H1 (cell line): Measurements from ENCODE around the gene SFT2D1. TPM values are rescaled to one million over a fixed set of nuclear protein-coding genes. Genes with fewer than 3 reads are reported as not detected.

ENCODE experiments used
- CTCF ChIA-PET: fragments of 300-600 bp; sonication (Branson Sonifier 250); formaldehyde crosslinking; loops from one replicate; lab custom pipeline; 2021; ENCODE audit not compliant: partially characterized antibody; lab: Charles Lee
- POLR2A ChIA-PET: fragments of 300-600 bp; sonication (Branson Sonifier 250); formaldehyde crosslinking; loops from one replicate; lab custom pipeline; 2021; ENCODE audit warnings: inconsistent platforms; ENCODE audit not compliant: partially characterized antibody; lab: Charles Lee
- DNase-seq, 2 experiments: peaks; one replicate each; pipeline versions ENCODE4 v3.0.0 to v3.0.0-alpha.2; 2010 to 2022; ENCODE audit warnings: low spot score in 2 of 2, low read depth in 1 of 2, mixed read lengths in 1 of 2
- FAIRE-seq: peaks from 2 replicates; lab custom pipeline; 2011; peaks lifted over from hg19 to GRCh38; lab: Jason Lieb, UNC
- H2AFZ ChIP-seq: 2 replicates; pipeline ENCODE4 v1.8.1; 2012; ENCODE audit warnings: low read length, inconsistent platforms
- H2AK5ac ChIP-seq: 2 replicates; pipeline ENCODE4 v1.6.1; 2013; ENCODE audit warnings: low read depth, low read length
- H2BK120ac ChIP-seq: replicated peaks from 2 replicates; pipeline ENCODE3; 2013; ENCODE audit warnings: low read depth, low read length, inconsistent platforms
- H2BK12ac ChIP-seq: 2 replicates; pipeline ENCODE4 v1.6.1; 2013; ENCODE audit warnings: low read depth, low read length
- H2BK15ac ChIP-seq: 2 replicates; pipeline ENCODE4 v1.6.1; 2013; ENCODE audit warnings: low read length
- H2BK20ac ChIP-seq: 2 replicates; pipeline ENCODE4 v1.6.1; 2013; ENCODE audit warnings: low read length
- H2BK5ac ChIP-seq: 2 replicates; pipeline ENCODE4 v1.6.1; 2013; ENCODE audit warnings: low read depth, low read length
- H3K14ac ChIP-seq: 2 replicates; pipeline ENCODE4 v1.6.1; 2013; ENCODE audit warnings: inconsistent platforms; ENCODE audit not compliant: insufficient read length
- H3K18ac ChIP-seq: 2 replicates; pipeline ENCODE4 v1.6.1; 2013; ENCODE audit warnings: low read length; ENCODE audit errors: extremely low read depth
- H3K23ac ChIP-seq: 2 replicates; pipeline ENCODE4 v1.6.1; 2013; ENCODE audit warnings: inconsistent platforms; ENCODE audit not compliant: insufficient read length
- H3K23me2 ChIP-seq: 2 replicates; pipeline ENCODE4 v1.6.1; 2013; ENCODE audit warnings: low read depth, low read length
- H3K27ac ChIP-seq: 2 replicates; pipeline ENCODE4 v1.6.1; 2011; ENCODE audit warnings: low read depth, low read length, inconsistent platforms
- H3K27me3 ChIP-seq, 4 experiments: replicated peaks in 1 of 4; 1 replicate in 1 of 4; 2 replicates in 3 of 4; pipeline versions ENCODE4 v1.6.1 to v1.8.1; 2011 to 2013; ENCODE audit warnings: low read length in 3 of 4, mild to moderate bottlenecking in 3 of 4, inconsistent platforms in 2 of 4, mixed read lengths in 2 of 4, moderate library complexity in 1 of 4; ENCODE audit not compliant: control insufficient read depth in 3 of 4, insufficient read depth in 3 of 4; ENCODE audit errors: extremely low read depth in 1 of 4
- H3K36me3 ChIP-seq, 4 experiments: 2 replicates each; pipeline versions ENCODE4 v1.6.1 to v1.8.1; 2011 to 2013; ENCODE audit warnings: mild to moderate bottlenecking in 4 of 4, low read length in 3 of 4, moderate library complexity in 2 of 4, control low read depth in 1 of 4, inconsistent platforms in 1 of 4; ENCODE audit not compliant: insufficient read depth in 4 of 4, control insufficient read depth in 2 of 4
- H3K4ac ChIP-seq: replicated peaks from 2 replicates; pipeline ENCODE3; 2013; ENCODE audit warnings: low read length, low read depth, mixed read lengths, inconsistent platforms; ENCODE audit not compliant: insufficient read length
- H3K4me1 ChIP-seq, 4 experiments: replicated peaks in 1 of 4; 1 replicate in 1 of 4; 2 replicates in 3 of 4; pipeline versions ENCODE4 v1.6.1 to v1.8.1; 2011 to 2013; ENCODE audit warnings: low read length in 3 of 4, inconsistent platforms in 2 of 4, mixed read lengths in 1 of 4; ENCODE audit not compliant: insufficient read depth in 4 of 4, control insufficient read depth in 3 of 4
- H3K4me2 ChIP-seq, 2 experiments: 2 replicates each; pipeline versions ENCODE4 v1.6.1 to v1.8.1; 2011 to 2013; ENCODE audit warnings: low read depth in 2 of 2, low read length in 2 of 2, control low read depth in 1 of 2, inconsistent platforms in 1 of 2, mild to moderate bottlenecking in 1 of 2; ENCODE audit not compliant: insufficient read depth in 1 of 2
- H3K4me3 ChIP-seq, 4 experiments: fragments of 200-600, 300-600 bp in 1 of 4; sonication (generic), shearing (Covaris generic), sonication (Bioruptor Twin) in 1 of 4; 2 replicates each; pipeline versions ENCODE4 v1.5.1 to v1.8.1; 2011 to 2016; ENCODE audit warnings: low read length in 4 of 4, low read depth in 3 of 4, control low read depth in 2 of 4, inconsistent platforms in 2 of 4, mild to moderate bottlenecking in 2 of 4, mixed read lengths in 1 of 4, moderate library complexity in 1 of 4; ENCODE audit not compliant: insufficient read depth in 2 of 4; ENCODE audit errors: extremely low read depth in 1 of 4
- H3K56ac ChIP-seq: replicated peaks from 2 replicates; pipeline ENCODE3; 2013; ENCODE audit warnings: low read depth, mild to moderate bottlenecking, mixed read lengths, low read length, inconsistent platforms; ENCODE audit not compliant: insufficient read length
- H3K79me1 ChIP-seq: 2 replicates; pipeline ENCODE4 v1.6.1; 2013; ENCODE audit warnings: low read depth, low read length, control low read depth
- H3K79me2 ChIP-seq, 2 experiments: 2 replicates each; pipeline versions ENCODE4 v1.6.1 to v1.8.1; 2012 to 2013; ENCODE audit warnings: low read length in 2 of 2, mild to moderate bottlenecking in 2 of 2, inconsistent platforms in 1 of 2; ENCODE audit not compliant: insufficient read depth in 2 of 2, control insufficient read depth in 1 of 2
- H3K9ac ChIP-seq, 4 experiments: replicated peaks in 1 of 4; 1 replicate in 1 of 4; 2 replicates in 3 of 4; pipeline versions ENCODE4 v1.6.1 to v1.8.1; 2011 to 2013; ENCODE audit warnings: low read depth in 3 of 4, low read length in 3 of 4, control low read depth in 2 of 4, mild to moderate bottlenecking in 2 of 4, moderate library complexity in 2 of 4, inconsistent platforms in 1 of 4; ENCODE audit errors: extremely low read depth in 1 of 4
- H3K9me3 ChIP-seq, 2 experiments: 2 replicates each; pipeline versions ENCODE4 v1.6.1 to v1.8.1; 2012 to 2013; ENCODE audit warnings: mild to moderate bottlenecking in 2 of 2, moderate library complexity in 2 of 2, control low read depth in 1 of 2, inconsistent platforms in 1 of 2, low read depth in 1 of 2, low read length in 1 of 2, mixed read lengths in 1 of 2; ENCODE audit not compliant: insufficient read depth in 2 of 2
- H4K20me1 ChIP-seq, 2 experiments: replicated peaks in 1 of 2; 2 replicates each; pipeline versions ENCODE3 to v1.8.1; 2011 to 2013; ENCODE audit warnings: inconsistent platforms in 2 of 2, low read length in 2 of 2, mild to moderate bottlenecking in 1 of 2; ENCODE audit not compliant: insufficient read depth in 2 of 2, control insufficient read depth in 1 of 2
- H4K5ac ChIP-seq: 2 replicates; pipeline ENCODE4 v1.6.1; 2013; ENCODE audit warnings: low read length, low read depth, mixed read lengths, inconsistent platforms; ENCODE audit not compliant: insufficient read length
- H4K8ac ChIP-seq: 2 replicates; pipeline ENCODE4 v1.8.0; 2013; ENCODE audit warnings: mild to moderate bottlenecking, moderate library complexity, low read length, inconsistent platforms; ENCODE audit not compliant: insufficient read depth; ENCODE audit errors: extremely low read depth
- H4K91ac ChIP-seq: replicated peaks from 2 replicates; pipeline ENCODE3; 2013; ENCODE audit warnings: low read length, mixed read lengths, inconsistent platforms; ENCODE audit not compliant: insufficient read length
- BCL11A ChIP-seq, 2 experiments: IDR thresholded peaks; one replicate each; pipeline ENCODE4 v1.6.1; 2011; ENCODE audit warnings: low read depth in 2 of 2, low read length in 2 of 2, mild to moderate bottlenecking in 2 of 2
- GTF2F1 ChIP-seq: IDR thresholded peaks from 2 replicates; pipeline ENCODE4 v1.6.1; 2012; ENCODE audit warnings: low read depth, low read length, improper control_type of control experiment, borderline replicate concordance
- KDM4A ChIP-seq: IDR thresholded peaks from one replicate; pipeline ENCODE4 v1.7.1; 2012; ENCODE audit warnings: low read depth, mild to moderate bottlenecking, moderate library complexity, low read length, inconsistent platforms; ENCODE audit not compliant: severe bottlenecking
- MAFK ChIP-seq: IDR thresholded peaks from 2 replicates; pipeline ENCODE4 v1.6.1; 2012; ENCODE audit warnings: low read depth, mild to moderate bottlenecking, improper control_type of control experiment, low read length
- NRF1 ChIP-seq: IDR thresholded peaks from 2 replicates; pipeline ENCODE4 v1.6.1; 2011; ENCODE audit warnings: mild to moderate bottlenecking, low read depth, low read length, improper control_type of control experiment
- POLR2A ChIP-seq, 2 experiments: IDR thresholded peaks; 1 replicate in 1 of 2; 2 replicates in 1 of 2; pipeline ENCODE4 v1.6.1; 2011; ENCODE audit warnings: low read depth in 2 of 2, low read length in 2 of 2, mild to moderate bottlenecking in 2 of 2; ENCODE audit errors: control extremely low read depth in 1 of 2
- RXRA ChIP-seq: IDR thresholded peaks from 2 replicates; pipeline ENCODE4 v1.6.1; 2011; ENCODE audit warnings: low read depth, mild to moderate bottlenecking, low read length, moderate library complexity; ENCODE audit not compliant: insufficient read depth
- SAP30 ChIP-seq: fragments of 300-600 bp; sonication (generic); IDR thresholded peaks from 2 replicates; pipeline ENCODE4 v1.7.1; 2012; ENCODE audit warnings: low read length, moderate library complexity, mild to moderate bottlenecking, inconsistent platforms; ENCODE audit not compliant: insufficient read depth, insufficient replicate concordance
- SIN3A ChIP-seq, 2 experiments: IDR thresholded peaks in 1 of 2; conservative IDR thresholded peaks in 1 of 2; 2 replicates each; pipeline ENCODE4 v1.6.1; 2011 to 2012; ENCODE audit warnings: low read length in 2 of 2, improper control_type of control experiment in 1 of 2, low read depth in 1 of 2, mild to moderate bottlenecking in 1 of 2
- SP1 ChIP-seq: IDR thresholded peaks from 2 replicates; pipeline ENCODE4 v1.6.1; 2011; ENCODE audit warnings: low read depth, low read length
- TCF12 ChIP-seq: IDR thresholded peaks from 2 replicates; pipeline ENCODE4 v1.6.1; 2011; ENCODE audit warnings: low read depth, mild to moderate bottlenecking, low read length
- YY1 ChIP-seq: IDR thresholded peaks from 2 replicates; pipeline ENCODE4 v1.6.1; 2011; ENCODE audit warnings: low read depth, mild to moderate bottlenecking, low read length
- ZNF274 ChIP-seq: IDR thresholded peaks from 2 replicates; pipeline ENCODE4 v1.7.0; 2012; ENCODE audit warnings: low read length, borderline replicate concordance; ENCODE audit errors: extremely low read depth
- WGBS, 2 experiments: shearing (Covaris generic) in 1 of 2; methylation state at CpG; one replicate each; pipeline versions ENCODE4 v1.1.6 to v1.1.7; 2013 to 2015; ENCODE audit warnings: low lambda C conversion rate in 2 of 2, mixed read lengths in 2 of 2, inconsistent platforms in 1 of 2, low coverage in 1 of 2, missing lambda C conversion rate in 1 of 2; ENCODE audit not compliant: insufficient replicate concordance in 2 of 2, insufficient coverage in 1 of 2, insufficient read length in 1 of 2; ENCODE audit errors: extremely low coverage in 1 of 2, missing lambda C conversion rate in 1 of 2; 5-methylcytosine and 5-hydroxymethylcytosine counted together
- polyA plus RNA-seq, 7 experiments: library from polyadenylated mRNA; depleted of rRNA in 3 of 7; stranded (reverse) in 5 of 7; unstranded in 2 of 7; fragments of >200 nt in 5 of 7; fragments of 200-250 nt in 2 of 7; gene quantifications; 1 replicate in 5 of 7; 2 replicates in 1 of 7; 4 replicates in 1 of 7; pipeline versions ENCODE4 v1.2.1 to v1.2.3, GENCODE V29; 2011 to 2013; ENCODE audit warnings: missing spikeins in 2 of 7, mixed read lengths in 2 of 7
- total RNA-seq: library from RNA; stranded (reverse); fragmentation: NEBNext Ultra II Directional; extraction: Animal tissue kit (Norgen Biotek cat#: 25700); gene quantifications from 2 replicates; pipeline ENCODE4 v1.2.1, GENCODE V29; 2021

Gene SFT2D1
- total and polyA plus RNA-seq, 2 of the 8 experiments (the other 6 are each of a cell fraction or from before 2014, with no cell fraction given) = 52.3 to 76.1 TPM

GRCh38 chr6:166277892-166278578 lies 64.3 kb downstream of the SFT2D1 start:
- CTCF ChIA-PET = interaction anchor here (0.7 to 5.1 kb wide), 6 partner anchors 9 to 165 kb away, joined by 3 to 64 read pairs (median 4); no protein-coding TSS in a partner anchor
- Histone ChIP-seq H3K9me3 (no peaks in the 10 kb centered on the region), H3K4me2 (no peak overlapping the region), H4K20me1 (peaks cover 0 to 3% of the 10 kb centered on the region in 2 experiments), H3K36me3 (no peaks in the 10 kb centered on the region), H3K23me2 (no peaks in the 10 kb centered on the region), H4K8ac (no peak overlapping the region), H3K79me2 (no peaks in the 10 kb centered on the region; a peak in 1 of 4 replicates), H3K4me1 (no peaks in the 10 kb centered on the region), H2BK15ac (no peak overlapping the region), H3K14ac (no peak overlapping the region), H3K4ac (no peak overlapping the region), H3K18ac (no peak overlapping the region), H3K56ac (no peak overlapping the region), H4K5ac (no peak overlapping the region), H2AK5ac (no peak overlapping the region), H3K27me3 (peaks cover 0 to 8% (median 0%) of the 10 kb centered on the region in 4 experiments; a peak in 3 of 7 replicates), H2BK5ac (no peak overlapping the region), H3K23ac (no peak overlapping the region), H3K4me3 (no peak overlapping the region), H3K79me1 (no peaks in the 10 kb centered on the region), H2BK12ac (no peak overlapping the region), H2BK120ac (no peak overlapping the region), H3K9ac (no peak overlapping the region), H4K91ac (no peak overlapping the region), H2BK20ac (no peak overlapping the region), H2AFZ (no peak overlapping the region), H3K27ac (no peak overlapping the region)
- FAIRE-seq (no peak), DNase-seq (no peak)
- WGBS, 2 experiments = 86% methylated on average over 11 of the region's 11 CpGs; no CpG with 5 or more reads in 1 of the 2 experiments
- POLR2A ChIA-PET = interaction anchor here (0.7 kb wide), 1 partner anchor 56 kb away, joined by 3 read pairs; no protein-coding TSS in a partner anchor
- TF ChIP-seq MAFK (no peak), SP1 (no peak), POLR2A (IDR thresholded peaks at IDR 0.05; ENCODE audit: control extremely low read depth in 1 of 2, low read depth in 2 of 2, low read length in 2 of 2) (no peak), YY1 (no peak), RXRA (no peak), SAP30 (no peak), ZNF274 (no peak), TCF12 (no peak), BCL11A (IDR thresholded peaks at IDR 0.05; ENCODE audit: low read depth in 2 of 2, low read length in 2 of 2) (no peak), GTF2F1 (no peak), SIN3A (conservative IDR thresholded peaks at IDR 0.05 in 1 of 2, IDR thresholded peaks at IDR 0.05 in 1 of 2; ENCODE audit: low read depth in 1 of 2, low read length in 2 of 2) (no peak), NRF1 (no peak), KDM4A (no peak)
